HepG2 (cell line): ENCODE results near the gene ODAD4. TPM values are rescaled to one million over a fixed set of nuclear protein-coding genes. Genes with fewer than 3 reads are reported as not detected.

Experiments used
- ARNTL ChIP-seq: sonication (generic); formaldehyde crosslinking; IDR thresholded peaks from 2 replicates; pipeline ENCODE4 v1.4.0; 2020; ENCODE audit warnings: mild to moderate bottlenecking, missing genetic modification reagents
- ATM ChIP-seq: fragments of 450-650 bp; IDR thresholded peaks from 2 replicates; pipeline ENCODE4 v1.7.1; 2017; ENCODE audit warnings: mild to moderate bottlenecking, borderline replicate concordance
- CREB1 ChIP-seq, 2 experiments: fragments of 450-650 bp in 1 of 2; IDR thresholded peaks; 2 replicates each; pipeline ENCODE4 v1.6.1; 2016 to 2017; ENCODE audit warnings: control low read depth in 1 of 2, mild to moderate bottlenecking in 1 of 2, missing compliant biosample characterization in 1 of 2, missing genetic modification characterization in 1 of 2
- FOXC1 ChIP-seq: sonication (generic); formaldehyde crosslinking; IDR thresholded peaks from 2 replicates; pipeline ENCODE4 v1.8.0; 2022; ENCODE audit warnings: mild to moderate bottlenecking, missing genetic modification reagents, borderline replicate concordance
- HCFC1 ChIP-seq: fragments of 150-350 bp; IDR thresholded peaks from 2 replicates; pipeline ENCODE4 v1.6.1; 2014; ENCODE audit warnings: low read depth, low read length
- HOXA9 ChIP-seq: sonication (generic); formaldehyde crosslinking; IDR thresholded peaks from 2 replicates; pipeline ENCODE4 v1.8.1; 2022; ENCODE audit warnings: missing genetic modification reagents, mild to moderate bottlenecking, moderate library complexity, borderline replicate concordance
- NFYC ChIP-seq: IDR thresholded peaks from 2 replicates; pipeline ENCODE4 v1.6.1; 2016; ENCODE audit warnings: missing genetic modification reagents, missing compliant biosample characterization
- PHF8 ChIP-seq: sonication (generic); formaldehyde crosslinking; IDR thresholded peaks from 2 replicates; pipeline ENCODE4 v1.5.0; 2020; ENCODE audit warnings: missing genetic modification reagents
- RCOR2 ChIP-seq: IDR thresholded peaks from 2 replicates; pipeline ENCODE4 v1.6.1; 2016; ENCODE audit warnings: missing biosample characterization, missing genetic modification reagents
- SIN3A ChIP-seq: IDR thresholded peaks from 2 replicates; pipeline ENCODE4 v1.6.1; 2011; ENCODE audit warnings: low read depth, mild to moderate bottlenecking, control low read depth, low read length, borderline replicate concordance
- ZBTB2 ChIP-seq: sonication (generic); formaldehyde crosslinking; IDR thresholded peaks from 2 replicates; pipeline ENCODE4 v1.8.0; 2022; ENCODE audit warnings: low read depth, missing genetic modification reagents
- ZNF124 ChIP-seq: sonication (generic); formaldehyde crosslinking; IDR thresholded peaks from 2 replicates; pipeline ENCODE4 v1.4.0; 2020; ENCODE audit warnings: missing genetic modification reagents
- ZNF329 ChIP-seq: sonication (generic); formaldehyde crosslinking; IDR thresholded peaks from 2 replicates; pipeline ENCODE4 v1.9.0; 2021; ENCODE audit warnings: low read depth, mild to moderate bottlenecking, missing genetic modification reagents
- ZNF432 ChIP-seq: sonication (generic); formaldehyde crosslinking; IDR thresholded peaks from 2 replicates; pipeline ENCODE4 v1.5.0; 2020; ENCODE audit warnings: missing genetic modification reagents, mild to moderate bottlenecking, borderline replicate concordance
- ZNF512B ChIP-seq: sonication (generic); formaldehyde crosslinking; IDR thresholded peaks from 2 replicates; pipeline ENCODE4 v1.5.1; 2020; ENCODE audit warnings: missing genetic modification reagents, mild to moderate bottlenecking, borderline replicate concordance
- ZNF652 ChIP-seq: IDR thresholded peaks from 2 replicates; pipeline ENCODE4 v1.6.1; 2016; ENCODE audit warnings: low read depth, borderline replicate concordance
- ZNF772 ChIP-seq: sonication (generic); formaldehyde crosslinking; IDR thresholded peaks from 2 replicates; pipeline ENCODE4 v1.5.0; 2020; ENCODE audit warnings: mild to moderate bottlenecking, missing genetic modification reagents
- ZNF879 ChIP-seq: sonication (generic); formaldehyde crosslinking; IDR thresholded peaks from 2 replicates; pipeline ENCODE4 v1.8.1; 2023; ENCODE audit warnings: missing genetic modification reagents
- polyA plus RNA-seq, 8 experiments: library from polyadenylated mRNA; depleted of rRNA in 3 of 8; stranded (reverse) in 7 of 8; unstranded in 1 of 8; fragments of >200 nt; fragmentation: Illumina TruSeq in 4 of 8; extraction: Trizol in 4 of 8; gene quantifications; 2 replicates each; pipeline versions ENCODE4 v1.2.1 to v1.2.3, GENCODE V29; 2011 to 2016; ENCODE audit warnings: low read depth in 4 of 8, missing spikeins in 1 of 8, mixed read lengths in 1 of 8; ENCODE audit not compliant: insufficient read depth in 1 of 8
- total RNA-seq, 5 experiments: library from RNA; depleted of rRNA; stranded (reverse); fragments of >200 nt; fragmentation: Illumina TruSeq; extraction: Trizol; gene quantifications; 2 replicates each; pipeline ENCODE4 v1.2.3, GENCODE V29; 2016; ENCODE audit warnings: low read depth in 1 of 5
- TF ChIP-seq, protein P1 (sequence below): IDR thresholded peaks from 2 replicates; pipeline ENCODE4 v1.6.1; 2016
- TF ChIP-seq, protein P2 (sequence below): sonication (generic); formaldehyde crosslinking; IDR thresholded peaks from 2 replicates; pipeline ENCODE4 v1.4.0; 2020; ENCODE audit warnings: missing genetic modification reagents
- TF ChIP-seq, protein P3 (sequence below): sonication (generic); formaldehyde crosslinking; IDR thresholded peaks from 2 replicates; pipeline ENCODE4 v1.4.0; 2020; ENCODE audit warnings: missing genetic modification reagents

The ODAD4 gene
- total and polyA plus RNA-seq, 2 of the 13 experiments (the other 11 are each of a cell fraction or from before 2014, with no cell fraction given): 0.48 to 0.53 TPM

DNA sequence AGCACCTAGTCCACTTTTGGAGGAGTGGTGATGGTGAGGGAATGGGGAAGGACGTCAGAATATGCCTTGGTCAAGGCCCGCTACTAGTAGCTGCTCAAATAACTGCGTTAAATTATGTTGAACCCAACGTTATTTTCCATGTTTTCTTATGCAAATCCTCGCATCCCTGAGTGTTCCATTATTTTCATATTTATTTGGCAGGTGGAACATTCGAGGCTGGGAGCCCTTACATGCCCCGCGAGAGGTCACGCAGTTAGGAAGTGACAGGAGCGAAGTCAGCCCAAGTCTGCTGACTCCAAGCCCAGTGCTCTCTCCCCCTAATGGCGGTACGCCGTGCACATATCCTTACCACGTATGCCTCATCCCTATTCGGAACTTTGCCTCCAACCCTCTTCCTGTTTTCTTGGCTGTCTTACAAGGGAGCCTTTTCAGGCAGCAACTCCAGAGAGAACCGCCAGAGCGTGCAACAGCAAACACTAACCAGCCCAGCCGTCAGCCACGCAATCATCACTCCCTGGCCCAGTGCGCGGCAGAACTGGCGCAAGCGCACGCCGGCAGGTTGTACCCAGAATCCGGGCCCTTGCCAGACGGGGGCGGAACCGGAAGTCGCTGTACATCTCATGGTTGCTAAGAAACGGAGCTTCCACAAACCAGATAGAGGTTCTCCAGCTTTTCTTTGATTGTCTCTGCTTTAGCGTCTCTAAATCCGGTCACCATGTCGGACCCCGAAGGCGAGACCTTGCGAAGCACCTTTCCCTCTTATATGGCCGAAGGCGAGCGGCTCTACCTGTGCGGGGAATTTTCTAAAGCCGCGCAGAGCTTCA is at the start of gene ODAD4 (continued):
- TF ChIP-seq HCFC1 (peak; percentile 28; the same call in 1 of the 2 replicates), ZNF329 (CRISPR knock-in tag) (no peak), ZBTB2 (CRISPR knock-in tag) (0 out of 2 replicates have a peak, but pooled peaks have one; percentile 7), SIN3A (peak; percentile 56; the same call in 1 of the 2 replicates), ZNF772 (peak; percentile 93), ZNF124 (CRISPR knock-in tag) (peak; percentile 69; the same call in 1 of the 2 replicates), ZNF512B (CRISPR knock-in tag) (peak; percentile 83; the same call in 1 of the 2 replicates), NFYC (CRISPR knock-in tag) (peak; percentile 43; the same call in 1 of the 2 replicates), PHF8 (CRISPR knock-in tag) (peak; percentile 78), ZNF879 (CRISPR knock-in tag) (no peak), HOXA9 (CRISPR knock-in tag) (no peak), ARNTL (CRISPR knock-in tag) (peak; percentile 73), ZNF652 (peak; percentile 31; the same call in 1 of the 2 replicates), ZNF432 (CRISPR knock-in tag) (no peak), ATM (no peak), CREB1 (IDR thresholded peaks at IDR 0.05) (peak; percentile 66), CREB1 (CRISPR knock-in tag; IDR thresholded peaks at IDR 0.05) (peak; percentile 62; the same call in 1 of the 2 replicates), RCOR2 (CRISPR knock-in tag) (peak; percentile 88), FOXC1 (peak; percentile 95)
- TF ChIP-seq, protein P1, sequence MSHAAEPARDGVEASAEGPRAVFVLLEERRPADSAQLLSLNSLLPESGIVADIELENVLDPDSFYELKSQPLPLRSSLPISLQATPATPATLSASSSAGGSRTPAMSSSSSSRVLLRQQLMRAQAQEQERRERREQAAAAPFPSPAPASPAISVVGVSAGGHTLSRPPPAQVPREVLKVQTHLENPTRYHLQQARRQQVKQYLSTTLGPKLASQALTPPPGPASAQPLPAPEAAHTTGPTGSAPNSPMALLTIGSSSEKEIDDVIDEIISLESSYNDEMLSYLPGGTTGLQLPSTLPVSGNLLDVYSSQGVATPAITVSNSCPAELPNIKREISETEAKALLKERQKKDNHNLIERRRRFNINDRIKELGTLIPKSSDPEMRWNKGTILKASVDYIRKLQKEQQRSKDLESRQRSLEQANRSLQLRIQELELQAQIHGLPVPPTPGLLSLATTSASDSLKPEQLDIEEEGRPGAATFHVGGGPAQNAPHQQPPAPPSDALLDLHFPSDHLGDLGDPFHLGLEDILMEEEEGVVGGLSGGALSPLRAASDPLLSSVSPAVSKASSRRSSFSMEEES (CRISPR knock-in tag): peak; percentile 76
- TF ChIP-seq, protein P2, sequence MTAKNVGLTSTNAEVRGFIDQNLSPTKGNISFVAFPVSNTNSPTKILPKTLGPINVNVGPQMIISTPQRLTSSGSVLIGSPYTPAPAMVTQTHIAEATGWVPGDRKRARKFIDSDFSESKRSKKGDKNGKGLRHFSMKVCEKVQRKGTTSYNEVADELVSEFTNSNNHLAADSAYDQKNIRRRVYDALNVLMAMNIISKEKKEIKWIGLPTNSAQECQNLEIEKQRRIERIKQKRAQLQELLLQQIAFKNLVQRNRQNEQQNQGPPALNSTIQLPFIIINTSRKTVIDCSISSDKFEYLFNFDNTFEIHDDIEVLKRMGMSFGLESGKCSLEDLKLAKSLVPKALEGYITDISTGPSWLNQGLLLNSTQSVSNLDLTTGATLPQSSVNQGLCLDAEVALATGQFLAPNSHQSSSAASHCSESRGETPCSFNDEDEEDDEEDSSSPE: peak; percentile 93
- TF ChIP-seq, protein P3, sequence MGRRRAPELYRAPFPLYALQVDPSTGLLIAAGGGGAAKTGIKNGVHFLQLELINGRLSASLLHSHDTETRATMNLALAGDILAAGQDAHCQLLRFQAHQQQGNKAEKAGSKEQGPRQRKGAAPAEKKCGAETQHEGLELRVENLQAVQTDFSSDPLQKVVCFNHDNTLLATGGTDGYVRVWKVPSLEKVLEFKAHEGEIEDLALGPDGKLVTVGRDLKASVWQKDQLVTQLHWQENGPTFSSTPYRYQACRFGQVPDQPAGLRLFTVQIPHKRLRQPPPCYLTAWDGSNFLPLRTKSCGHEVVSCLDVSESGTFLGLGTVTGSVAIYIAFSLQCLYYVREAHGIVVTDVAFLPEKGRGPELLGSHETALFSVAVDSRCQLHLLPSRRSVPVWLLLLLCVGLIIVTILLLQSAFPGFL (CRISPR knock-in tag): no peak
